Thyroid gland (tissue), 4 donors: ENCODE results near the gene PADI4. TPM values are rescaled to one million over a fixed set of nuclear protein-coding genes. Genes with fewer than 3 reads are reported as not detected.

Source experiments
- DNase-seq, 2 donors: peaks; one replicate each; pipeline ENCODE4 v3.0.0-alpha.2; 2019
- H3K27ac ChIP-seq, 3 donors: fragments of 200-600 bp; sonication (generic); 1 replicate in 2 of 3; 2 replicates in 1 of 3; pipeline ENCODE4 v1.5.1; 2016 to 2019; ENCODE audit warnings: mild to moderate bottlenecking in 1 of 3, moderate library complexity in 1 of 3
- H3K27me3 ChIP-seq: fragments of 200-600 bp; sonication (generic); one replicate; pipeline ENCODE4 v1.5.1; 2019
- H3K36me3 ChIP-seq, 2 donors: fragments of 200-600 bp; sonication (generic); one replicate each; pipeline ENCODE4 v1.5.1; 2016 to 2019
- H3K4me1 ChIP-seq, 2 donors: fragments of 200-600 bp; sonication (generic); one replicate each; pipeline ENCODE4 v1.5.1; 2017 to 2019
- H3K4me3 ChIP-seq, 3 donors: fragments of 200-600 bp; sonication (generic); replicated peaks in 1 of 3; 1 replicate in 2 of 3; 2 replicates in 1 of 3; pipeline ENCODE4 v1.5.1; 2016; ENCODE audit warnings: mild to moderate bottlenecking in 1 of 3
- H3K9me3 ChIP-seq: fragments of 200-600 bp; sonication (generic); one replicate; pipeline ENCODE4 v1.5.1; 2017
- CTCF ChIP-seq, 6 experiments: fragments of 200-600 bp in 3 of 6; fragments of 450-650 bp in 3 of 6; sonication (generic) in 3 of 6; IDR thresholded peaks; one replicate each; pipeline ENCODE4 v1.5.1; 2016 to 2019; ENCODE audit warnings: antibody characterized with exemption in 6 of 6, mild to moderate bottlenecking in 2 of 6, inconsistent platforms in 1 of 6, moderate library complexity in 1 of 6
- POLR2A ChIP-seq, 2 donors: fragments of 450-650 bp; IDR thresholded peaks; one replicate each; pipeline ENCODE4 v1.6.1; 2017; ENCODE audit warnings: antibody characterized with exemption in 2 of 2, mild to moderate bottlenecking in 2 of 2, moderate library complexity in 1 of 2
- WGBS, 2 donors: methylation state at CpG; one replicate each; pipeline ENCODE4 v1.1.5; 2017; 5-methylcytosine and 5-hydroxymethylcytosine counted together
- intact Hi-C: fragments of 100-400 bp; cut with DNase I; formaldehyde crosslinking; loops from one replicate; pipeline ENCODE4 v1.15.1; 2023
- total RNA-seq, 4 donors: library from RNA; depleted of rRNA; stranded (reverse); fragments of >200 nt; gene quantifications; one replicate each; pipeline ENCODE4 v1.2.3, GENCODE V29; 2016

PADI4 gene
- total RNA-seq, 4 donors from 2014 or later: 0.45 TPM; not detected in 3

- no peaks in the 10 kb centered on the region for H3K27me3 ChIP-seq
- no peak overlapping the region for H3K4me3 ChIP-seq
- WGBS, 2 donors: 64 to 66% methylated on average over 7 of the region's 7 CpGs
- TF ChIP-seq POLR2A (IDR thresholded peaks at IDR 0.05): no peak
- TF ChIP-seq CTCF (IDR thresholded peaks at IDR 0.05): no peak
- no peaks in the 10 kb centered on the region for H3K4me1 ChIP-seq
- no peaks in the 10 kb centered on the region for H3K36me3 ChIP-seq
- intact Hi-C loops: no loop called here
- DNase-seq: no peak
- no peaks in the 10 kb centered on the region for H3K9me3 ChIP-seq
- H3K27ac ChIP-seq: no peak overlapping the region
Observed at GRCh38 chr1:17292299-17293160, 15.5 kb upstream of the PADI4 start.

GRCh38 chr1:17293681-17294425, 14.1 kb upstream of the PADI4 start:
- H3K9me3 ChIP-seq: no peaks in the 10 kb centered on the region
- H3K4me3 ChIP-seq: no peak overlapping the region
- no peak overlapping the region for H3K27ac ChIP-seq
- DNase-seq: no peak
- no peaks in the 10 kb centered on the region for H3K36me3 ChIP-seq
- TF ChIP-seq POLR2A (IDR thresholded peaks at IDR 0.05) (no peak), CTCF (IDR thresholded peaks at IDR 0.05) (no peak)
- H3K27me3 ChIP-seq: no peaks in the 10 kb centered on the region
- intact Hi-C loops: no loop called here
- H3K4me1 ChIP-seq: no peaks in the 10 kb centered on the region
- 62 to 65% methylated on average over 14 of the region's 14 CpGs for WGBS, 2 donors

GRCh38 chr1:17295292-17295691, 12.7 kb upstream of the PADI4 start:
- H3K36me3 ChIP-seq: no peaks in the 10 kb centered on the region
- no peak overlapping the region for H3K27ac ChIP-seq
- no peaks in the 10 kb centered on the region for H3K9me3 ChIP-seq
- H3K4me1 ChIP-seq: no peaks in the 10 kb centered on the region
- WGBS, 2 donors: 51 to 66% methylated on average over 4 of the region's 4 CpGs
- no peaks in the 10 kb centered on the region for H3K27me3 ChIP-seq
- TF ChIP-seq POLR2A (IDR thresholded peaks at IDR 0.05) (no peak), CTCF (IDR thresholded peaks at IDR 0.05) (no peak)
- DNase-seq: no peak
- intact Hi-C loops: no loop called here
- no peak overlapping the region for H3K4me3 ChIP-seq

GRCh38 chr1:17296086-17296485, 11.9 kb upstream of the PADI4 start:
- Histone ChIP-seq H3K36me3 (no peaks in the 10 kb centered on the region), H3K9me3 (no peaks in the 10 kb centered on the region), H3K27ac (no peak overlapping the region), H3K4me1 (no peaks in the 10 kb centered on the region), H3K4me3 (no peak overlapping the region), H3K27me3 (no peaks in the 10 kb centered on the region)
- no peak for TF ChIP-seq CTCF (IDR thresholded peaks at IDR 0.05)
- TF ChIP-seq POLR2A (IDR thresholded peaks at IDR 0.05): no peak
- no peak for DNase-seq
- intact Hi-C loops: no loop called here
- WGBS, 2 donors: 79 to 84% methylated on average over 5 of the region's 5 CpGs

GRCh38 chr1:17297991-17298390, 10.0 kb upstream of the PADI4 start:
- Histone ChIP-seq H3K27ac (no peak overlapping the region), H3K9me3 (no peaks in the 10 kb centered on the region), H3K4me3 (no peak overlapping the region), H3K27me3 (no peaks in the 10 kb centered on the region), H3K36me3 (no peaks in the 10 kb centered on the region), H3K4me1 (no peaks in the 10 kb centered on the region)
- intact Hi-C loops: no loop called here
- no peak for TF ChIP-seq CTCF (IDR thresholded peaks at IDR 0.05)
- TF ChIP-seq POLR2A (IDR thresholded peaks at IDR 0.05): no peak
- 75 to 79% methylated on average over 5 to 7 of the region's 7 CpGs for WGBS, 2 donors
- no peak for DNase-seq
